Left cardiac atrium (tissue), 4 donors: ENCODE results near the gene NOC4L. TPM values are rescaled to one million over a fixed set of nuclear protein-coding genes. Genes with fewer than 3 reads are reported as not detected.

Experiments
- ATAC-seq, 2 donors: fragments of 200-7000 bp; cut with Tn5 transposase; one replicate each; pipeline ENCODE4 v1.9.1; 2020; ENCODE audit warnings: mild to moderate bottlenecking in 2 of 2, moderate library complexity in 2 of 2
- DNase-seq: peaks from one replicate; pipeline ENCODE4 v3.0.0-alpha.2; 2020
- intact Hi-C, 2 donors: fragments of 100-400 bp; cut with DNase I; formaldehyde crosslinking; loops; one replicate each; pipeline versions ENCODE4 v1.14.1 to v1.15.1; 2022 to 2023
- total RNA-seq, 2 donors: library from RNA; stranded (reverse); fragmentation: NEBNext Ultra II Directional; extraction: Animal tissue kit (Norgen Biotek cat#: 25700); gene quantifications; one replicate each; pipeline ENCODE4 v1.2.1, GENCODE V29; 2021
- donor health status: DM: no; HTN: yes; CAD: no.
- donor health status: DM: no; HTN: yes; CAD: no; lungs with severe emphysema.
- donor health status: DM: yes; HTN: yes; CAD: no.
- donor health status: Dilated cardiomyopathy.

Gene NOC4L
- total RNA-seq, 2 donors from 2014 or later, result 8.4 to 10.9 TPM

- intact Hi-C loops, result no loop called here
- no peak for DNase-seq
These were observed 19.6 kb downstream of the NOC4L start for GRCh38 chr12:132163911-132164288.

GRCh38 chr12:132164426-132164825 lies 20.2 kb downstream of the NOC4L start:
- no peak for ATAC-seq
- intact Hi-C loops, result no loop called here
- DNase-seq, result no peak

More at GRCh38 chr12:132163911-132164288, 19.6 kb downstream of the NOC4L start:
- ATAC-seq, result no peak

DNA sequence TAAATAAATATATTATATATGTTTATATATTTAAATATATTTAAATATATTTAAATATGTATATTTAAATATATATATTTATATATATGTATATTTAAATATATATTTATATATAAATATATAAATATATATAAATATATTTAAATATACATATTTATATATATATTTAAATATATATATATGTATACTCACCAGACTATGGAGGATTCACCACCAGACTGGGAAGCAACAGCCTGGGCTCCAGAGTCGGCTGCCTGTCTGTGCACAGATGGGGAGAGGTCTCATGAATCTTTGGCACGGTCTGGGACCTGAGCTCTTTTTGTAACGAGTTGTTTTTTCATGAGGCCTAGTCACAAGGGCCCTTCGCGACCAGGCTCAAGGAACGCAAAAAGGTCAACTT lies 21.3 kb downstream of the NOC4L start:
- no peak for ATAC-seq
- no peak for DNase-seq
- intact Hi-C loops, result no loop called here

DNA sequence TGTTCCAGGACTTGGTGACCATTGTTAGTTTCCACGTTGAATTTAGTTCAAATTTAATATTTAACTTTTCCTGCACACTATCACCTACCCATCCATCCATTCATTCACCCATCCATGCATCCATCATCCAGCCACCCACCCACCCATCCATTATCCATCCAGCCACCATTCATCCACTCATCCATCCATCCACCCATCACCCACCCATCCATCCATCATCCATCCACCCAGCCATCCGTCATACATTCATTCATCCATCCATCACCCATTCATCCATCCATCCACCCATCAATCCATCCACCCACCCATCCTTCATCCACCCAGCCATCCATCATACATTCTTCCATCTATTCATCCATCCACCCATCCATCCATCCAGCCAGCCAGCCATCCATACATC lies 21.8 kb downstream of the NOC4L start:
- intact Hi-C loops, result no loop called here
- no peak for ATAC-seq
- DNase-seq, result no peak

- DNase-seq (no peak), ATAC-seq (no peak)
- intact Hi-C loops, result no loop called here
These were observed 22.7 kb downstream of the NOC4L start for GRCh38 chr12:132166801-132167591.

GRCh38 chr12:132167611-132168310 lies 23.5 kb downstream of the NOC4L start:
- peak; percentile 13 for DNase-seq
- intact Hi-C loops, result no loop called here
- no peak for ATAC-seq

- no peak for ATAC-seq
- intact Hi-C loops, result no loop called here
- peak; percentile 20 for DNase-seq
These were observed 24.2 kb downstream of the NOC4L start for GRCh38 chr12:132168311-132169031.

GRCh38 chr12:132169376-132169775 lies 25.1 kb downstream of the NOC4L start:
- DNase-seq, result peak; percentile 19
- ATAC-seq, result no peak
- intact Hi-C loops, result no loop called here

GRCh38 chr12:132170094-132170636 lies 25.9 kb downstream of the NOC4L start:
- intact Hi-C loops, result no loop called here
- DNase-seq (peak; percentile 16), ATAC-seq (no peak)

DNA sequence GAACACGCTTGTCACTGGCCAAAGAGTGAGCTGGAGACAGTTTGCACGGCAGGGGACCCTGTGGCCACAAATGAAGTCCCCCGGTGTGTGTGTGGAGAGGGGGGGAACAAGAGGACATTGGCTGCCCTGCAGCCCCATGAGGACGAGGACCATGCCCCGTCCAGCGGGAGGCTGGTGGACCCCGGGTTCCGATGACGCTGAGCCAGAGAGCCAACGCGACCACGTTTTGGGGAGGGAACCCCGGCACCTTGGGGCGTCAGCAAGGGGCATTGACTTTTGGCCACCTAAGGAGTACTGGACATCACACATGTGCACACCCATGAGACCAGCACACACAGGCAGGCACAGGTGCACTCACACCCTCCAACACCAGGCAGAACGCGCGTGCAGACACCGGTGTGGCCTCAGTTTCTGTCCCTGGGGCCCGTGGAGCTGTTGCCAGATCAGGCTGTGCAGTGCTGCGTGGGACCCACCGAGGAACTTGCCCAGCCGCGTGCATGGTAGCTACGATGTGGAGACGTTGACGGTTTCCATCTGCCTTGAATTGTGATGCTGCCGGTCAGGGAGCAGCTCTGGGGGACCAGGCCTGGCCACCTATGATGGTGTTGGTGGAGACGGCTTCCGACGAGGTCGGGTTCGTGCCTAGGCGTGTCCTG lies 26.5 kb downstream of the NOC4L start:
- ATAC-seq (no peak), DNase-seq (peak; percentile 15)
- intact Hi-C loops, result no loop called here

DNA sequence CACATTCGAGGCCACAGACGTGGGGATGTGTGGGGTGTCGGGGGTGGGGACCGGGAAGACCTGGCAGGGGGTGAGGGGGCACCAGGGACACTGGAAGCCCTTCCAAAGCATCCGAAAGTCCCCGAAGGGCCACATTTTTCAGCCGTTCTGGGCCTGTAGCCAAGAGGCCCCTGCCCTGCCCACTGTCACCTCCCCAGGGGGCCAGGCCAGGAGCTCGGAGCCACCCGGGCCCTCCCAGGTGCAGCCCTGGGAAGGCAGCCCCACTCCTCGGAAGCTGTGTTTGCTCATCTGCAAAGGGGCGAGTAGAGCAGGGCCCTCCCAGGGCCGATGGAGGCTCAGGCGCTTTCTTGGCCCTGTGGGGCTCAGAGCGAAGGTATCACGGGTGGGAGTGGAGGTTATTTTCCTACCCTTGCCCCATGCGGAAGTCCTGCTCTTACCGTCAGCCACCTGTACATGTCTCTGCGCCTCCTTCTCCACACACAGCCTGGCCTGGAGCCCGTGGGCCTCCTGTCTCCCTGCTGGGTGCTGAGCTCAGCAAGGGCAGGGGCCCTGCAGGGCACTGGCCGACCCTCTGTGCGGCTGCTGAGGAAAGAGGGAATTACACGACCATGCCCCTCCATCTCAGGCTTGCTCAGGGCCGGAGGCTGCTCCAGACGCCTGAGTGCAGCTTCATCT lies 27.2 kb downstream of the NOC4L start:
- intact Hi-C loops, result no loop called here
- DNase-seq (peak; percentile 17), ATAC-seq (no peak)

DNA sequence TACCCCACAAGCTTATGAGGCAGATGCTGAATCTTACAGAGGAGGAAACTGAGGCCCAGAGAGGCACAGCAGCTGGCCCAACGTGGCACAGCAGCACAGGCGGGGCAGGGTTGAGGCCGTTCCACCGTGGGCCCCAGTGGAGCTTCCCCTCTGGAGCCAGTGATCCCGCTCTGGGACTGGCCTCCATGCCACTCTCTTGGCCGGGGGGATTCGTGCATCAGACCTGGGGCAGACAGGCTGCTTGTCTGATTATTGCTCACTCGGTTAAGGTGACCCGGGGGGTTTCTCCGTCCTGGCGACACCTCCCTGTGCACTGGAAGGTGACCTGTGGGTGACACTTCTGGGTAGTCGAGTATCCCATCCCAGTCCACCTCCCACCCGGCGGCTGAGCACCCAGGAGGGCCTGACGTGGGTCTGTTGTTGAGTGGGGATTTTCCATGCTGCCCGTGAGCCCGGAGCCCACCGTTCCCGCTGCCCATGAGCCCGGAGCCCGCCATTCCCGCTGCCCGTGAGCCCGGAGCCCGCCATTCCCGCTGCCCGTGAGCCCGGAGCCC lies 27.8 kb downstream of the NOC4L start:
- intact Hi-C loops, result no loop called here
- DNase-seq (no peak), ATAC-seq (no peak)

GRCh38 chr12:132172619-132173018 lies 28.4 kb downstream of the NOC4L start:
- intact Hi-C loops, result no loop called here
- DNase-seq (peak; percentile 17), ATAC-seq (no peak)

- intact Hi-C loops, result no loop called here
- no peak for ATAC-seq
- DNase-seq, result peak; percentile 14
These were observed 29.1 kb downstream of the NOC4L start for GRCh38 chr12:132173135-132174014.

- DNase-seq (peak; percentile 10), ATAC-seq (no peak)
- intact Hi-C loops, result no loop called here
These were observed 30.0 kb downstream of the NOC4L start for GRCh38 chr12:132174015-132174838.

GRCh38 chr12:132174839-132175490 lies 30.7 kb downstream of the NOC4L start:
- intact Hi-C loops, result no loop called here
- peak in 1 of 2 donors; percentile 51 for ATAC-seq
- DNase-seq, result peak; percentile 5
